Fibroblast of skin of abdomen (primary cell): ENCODE data around the gene SLC10A3.

Experiments
- DNase-seq: peaks from one replicate; pipeline ENCODE4 v3.0.0-alpha.2; 2013

The SLC10A3 gene

DNA sequence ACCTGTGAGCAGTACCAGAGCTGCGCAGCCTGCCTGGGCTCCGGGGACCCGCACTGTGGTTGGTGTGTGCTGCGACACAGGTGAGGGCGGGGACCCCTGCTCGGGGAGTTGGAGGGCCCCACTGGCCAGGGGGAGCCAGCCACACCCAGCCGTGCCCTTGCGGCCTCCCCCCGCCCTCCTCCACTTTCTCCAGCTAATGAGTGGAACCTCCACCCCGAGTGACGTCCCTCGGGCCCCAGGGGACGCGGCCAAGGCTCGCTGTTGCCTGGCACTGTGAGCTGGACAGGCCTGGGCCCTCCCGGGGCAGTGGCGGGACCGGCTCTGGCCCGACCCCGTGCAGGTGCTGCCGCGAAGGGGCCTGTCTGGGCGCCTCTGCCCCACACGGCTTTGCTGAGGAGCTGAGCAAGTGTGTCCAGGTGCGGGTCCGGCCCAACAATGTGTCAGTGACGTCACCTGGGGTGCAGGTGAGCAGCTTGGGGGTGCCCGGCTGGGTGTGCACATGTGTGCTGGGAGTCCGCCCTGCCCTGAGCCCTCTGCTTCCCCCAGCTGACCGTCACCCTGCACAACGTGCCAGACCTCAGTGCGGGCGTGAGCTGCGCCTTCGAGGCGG is 26.7 kb downstream of the SLC10A3 start:
- no peak for DNase-seq

GRCh38 chrX:154462396-154462795 is 28.0 kb downstream of the SLC10A3 start:
- no peak for DNase-seq

DNA sequence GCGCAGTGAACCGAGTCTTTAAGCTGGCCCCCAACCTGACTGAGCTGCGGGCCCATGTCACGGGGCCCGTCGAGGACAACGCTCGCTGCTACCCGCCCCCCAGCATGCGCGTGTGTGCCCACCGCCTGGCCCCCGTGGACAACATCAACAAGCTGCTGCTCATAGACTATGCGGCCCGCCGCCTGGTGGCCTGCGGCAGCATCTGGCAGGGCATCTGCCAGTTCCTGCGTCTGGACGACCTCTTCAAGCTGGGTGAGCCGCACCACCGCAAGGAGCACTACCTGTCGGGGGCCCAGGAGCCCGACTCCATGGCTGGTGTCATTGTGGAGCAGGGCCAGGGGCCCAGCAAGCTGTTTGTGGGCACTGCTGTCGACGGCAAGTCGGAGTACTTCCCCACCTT is 30.1 kb downstream of the SLC10A3 start:
- DNase-seq, result no peak

DNA sequence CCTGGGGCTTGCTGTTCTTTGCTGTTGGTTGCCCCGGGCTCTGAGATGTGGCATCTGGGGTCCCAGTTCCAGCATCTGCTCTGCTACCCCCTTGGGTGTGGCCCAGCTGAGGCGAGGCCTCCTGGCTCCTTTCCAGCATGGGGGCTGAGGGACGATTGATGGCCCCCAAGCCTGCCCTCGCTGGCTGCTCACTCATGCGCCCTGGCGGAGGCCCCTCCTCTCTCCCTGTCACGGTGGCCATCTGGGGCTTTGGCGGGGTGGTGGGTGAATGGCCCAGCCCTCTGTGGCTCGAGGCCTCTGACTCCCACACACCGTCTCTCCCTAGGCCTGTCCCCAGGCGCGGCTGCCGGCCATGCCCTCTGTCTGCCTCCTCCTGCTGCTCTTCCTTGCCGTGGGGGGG is 30.6 kb downstream of the SLC10A3 start:
- DNase-seq, result no peak

GRCh38 chrX:154458954-154459778 is 31.3 kb downstream of the SLC10A3 start:
- DNase-seq, result no peak

GRCh38 chrX:154458116-154458953 is 32.1 kb downstream of the SLC10A3 start, which contains the start of gene PLXNA3:
Gene PLXNA3 (plus strand): TSS chrX:154458281. CDS start chrX:154460184, 1,903 bp downstream.
- DNase-seq, result peak; percentile 52

DNA sequence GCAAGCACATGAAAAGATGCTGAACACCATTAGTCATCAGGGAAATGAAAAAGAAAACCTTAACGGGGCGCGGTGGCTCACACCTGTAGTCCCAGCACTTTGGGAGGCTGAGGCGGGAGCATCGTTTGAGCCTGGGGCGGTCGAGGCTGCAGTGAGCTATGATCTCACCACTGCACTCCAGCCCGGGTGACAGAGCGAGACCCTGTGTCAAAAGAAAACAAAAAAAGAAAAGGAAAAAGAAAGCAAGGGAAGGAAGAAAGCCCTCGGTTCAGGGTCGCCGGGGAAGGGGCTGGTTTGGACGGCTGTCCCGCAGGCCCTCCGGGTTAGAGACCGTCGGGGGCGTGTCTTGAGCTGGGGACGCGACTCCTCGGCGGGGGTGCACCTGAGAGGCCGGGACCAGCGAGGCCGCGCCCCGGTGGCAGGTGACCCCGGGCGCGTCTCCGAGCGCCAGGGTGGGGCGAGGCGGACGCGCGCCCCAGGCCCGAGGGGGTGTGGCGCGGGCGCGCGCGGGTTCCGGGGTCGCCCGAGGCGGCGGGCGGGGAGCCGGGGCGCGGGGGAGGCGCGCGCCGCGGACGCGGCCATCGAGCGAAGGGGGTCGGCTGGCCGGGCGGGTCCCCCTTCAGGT is 32.8 kb downstream of the SLC10A3 start:
- peak; percentile 31 for DNase-seq

DNA sequence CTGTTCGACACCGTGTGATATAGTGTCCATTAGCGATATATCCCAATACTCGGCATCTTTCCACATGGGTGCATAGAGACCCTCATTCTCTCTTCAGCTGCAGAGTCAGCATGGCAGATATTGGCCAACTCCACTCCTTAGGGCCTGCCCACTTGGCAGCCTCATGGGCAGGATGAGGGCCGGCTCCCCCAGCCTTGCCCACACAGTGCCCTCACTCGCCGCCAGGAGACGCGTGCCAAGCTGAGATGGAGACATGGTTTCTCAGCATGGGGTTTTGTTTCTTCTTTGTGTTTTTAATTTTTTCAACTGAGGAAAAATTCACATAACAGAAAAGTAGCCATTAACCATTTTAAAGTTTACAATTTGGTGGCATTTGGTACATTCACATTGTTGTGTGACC is 37.6 kb downstream of the SLC10A3 start:
- DNase-seq, result no peak

GRCh38 chrX:154450312-154450711 is 40.1 kb downstream of the SLC10A3 start:
- no peak for DNase-seq

GRCh38 chrX:154449618-154450017 is 40.8 kb downstream of the SLC10A3 start:
- no peak for DNase-seq

DNA sequence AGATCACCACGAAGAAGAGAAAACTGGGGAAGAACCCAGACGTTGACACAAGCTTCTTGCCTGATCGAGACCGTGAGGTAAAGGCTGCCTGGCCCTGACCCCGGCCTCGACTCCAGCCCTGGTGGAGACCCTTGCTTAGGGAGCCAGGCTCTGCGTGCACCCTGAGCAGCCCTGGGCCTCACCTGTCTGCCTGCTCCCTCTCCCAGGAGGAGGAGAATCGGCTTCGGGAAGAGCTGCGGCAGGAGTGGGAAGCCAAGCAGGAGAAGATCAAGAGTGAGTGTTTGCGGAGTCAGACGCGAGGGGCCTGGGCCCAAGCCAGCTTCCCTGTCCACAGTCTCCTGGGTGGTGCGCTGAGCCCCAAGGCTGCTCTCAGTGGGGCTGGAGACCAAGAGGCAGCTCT is 41.9 kb downstream of the SLC10A3 start:
- no peak for DNase-seq

DNA sequence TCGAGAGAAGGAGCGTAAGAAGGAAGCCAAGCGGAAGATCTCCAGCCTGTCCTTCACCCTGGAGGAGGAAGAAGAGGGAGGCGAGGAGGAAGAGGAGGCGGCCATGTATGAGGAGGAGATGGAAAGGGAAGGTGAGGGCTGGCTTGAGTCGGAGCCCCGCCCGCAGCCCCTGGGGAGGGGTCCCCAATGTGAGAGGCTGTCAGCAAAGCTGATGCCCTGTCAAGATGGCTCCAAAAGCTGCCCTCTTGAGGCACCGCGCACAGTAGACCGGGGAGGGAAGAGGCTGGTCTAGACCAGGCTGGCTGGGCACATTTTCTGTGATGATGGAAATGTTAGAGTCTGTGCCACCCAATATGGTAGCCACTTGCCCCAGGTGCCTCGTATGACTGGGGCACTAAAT is 44.0 kb downstream of the SLC10A3 start:
- no peak for DNase-seq

DNA sequence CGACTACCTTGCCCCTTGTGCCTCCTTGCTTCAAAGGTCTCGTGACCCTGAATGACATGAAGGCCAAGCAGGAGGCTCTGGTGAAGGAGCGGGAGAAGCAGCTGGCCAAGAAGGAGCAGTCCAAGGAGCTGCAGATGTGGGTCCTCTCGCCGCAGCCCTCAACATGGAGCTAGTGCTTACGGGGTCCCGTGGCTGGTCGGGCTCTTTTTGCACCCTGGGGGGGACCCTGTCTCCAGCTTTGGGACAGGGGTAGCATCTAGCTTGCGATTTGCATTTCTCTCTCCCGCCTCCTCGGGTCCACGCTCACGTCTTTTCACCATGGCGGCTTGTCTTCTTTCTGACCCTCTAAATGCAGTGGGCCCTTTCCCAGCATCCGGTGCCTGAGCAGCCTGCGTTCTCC is 44.7 kb downstream of the SLC10A3 start:
- DNase-seq, result no peak

GRCh38 chrX:154444755-154445246 is 45.6 kb downstream of the SLC10A3 start:
- DNase-seq, result no peak

- DNase-seq, result peak; percentile 63
Observed at GRCh38 chrX:154443992-154444754, 46.3 kb downstream of the SLC10A3 start, which contains the start of gene FAM50A. Gene FAM50A (plus strand): TSS chrX:154444141. CDS start chrX:154444236, 95 bp downstream.

- no peak for DNase-seq
Observed at GRCh38 chrX:154443479-154443910, 46.9 kb downstream of the SLC10A3 start.

DNA sequence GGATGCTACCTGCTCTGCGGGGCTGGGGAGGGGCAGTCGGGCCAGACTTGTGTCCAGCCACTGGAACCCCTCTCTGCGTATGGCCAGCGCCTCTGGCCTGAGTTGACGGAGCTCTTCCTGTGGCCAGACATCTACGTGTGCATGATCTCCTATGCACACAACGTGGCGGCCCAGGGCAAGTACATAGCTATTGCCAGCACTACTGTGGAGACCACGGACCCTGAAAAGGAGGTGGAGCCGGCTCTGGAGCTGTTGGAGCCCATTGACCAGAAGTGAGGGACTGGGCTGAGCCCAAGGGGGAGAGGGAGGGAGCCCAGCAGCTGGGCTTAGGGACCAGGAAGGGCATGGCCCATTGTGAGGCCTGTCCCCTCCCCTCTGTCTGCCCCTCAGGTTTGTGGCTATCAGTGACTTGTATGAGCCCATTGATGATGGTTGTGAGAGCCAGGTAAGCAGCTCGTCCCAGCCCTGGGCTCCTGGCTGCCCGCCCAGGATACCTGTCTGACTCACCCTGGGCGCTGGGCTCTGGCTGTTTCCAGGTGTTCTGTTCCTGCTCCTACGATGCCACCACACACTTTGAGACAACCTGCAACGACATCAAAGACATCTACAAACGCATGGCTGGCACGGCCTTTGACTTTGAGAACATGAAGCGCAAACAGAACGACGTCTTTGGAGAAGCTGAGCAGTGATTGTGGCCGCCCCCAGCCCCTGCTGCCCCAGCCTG is 48.3 kb downstream of the SLC10A3 start:
- DNase-seq, result no peak

- no peak for DNase-seq
Observed at GRCh38 chrX:154441564-154441963, 48.9 kb downstream of the SLC10A3 start.

- no peak for DNase-seq
Observed at GRCh38 chrX:154440623-154441357, 49.6 kb downstream of the SLC10A3 start.

GRCh38 chrX:154439841-154440240 is 50.6 kb downstream of the SLC10A3 start:
- DNase-seq, result no peak
